GM23338 (cell line): ENCODE results near the gene SLC26A11. TPM values are rescaled to one million over a fixed set of nuclear protein-coding genes. Genes with fewer than 3 reads are reported as not detected.

Experiments used
- ATAC-seq: fragments of 200-7000 bp; cut with Tn5 transposase; 3 replicates; pipeline ENCODE4 v1.9.1; 2020
- DNase-seq: peaks from one replicate; pipeline ENCODE4 v3.0.0-alpha.2; 2015; ENCODE audit warnings: low spot score
- H2AFZ ChIP-seq: fragments of 200-600 bp; sonication (generic); 2 replicates; pipeline ENCODE4 v1.8.0; 2016; ENCODE audit warnings: antibody characterized with exemption, mild to moderate bottlenecking, moderate library complexity
- H3F3A ChIP-seq: fragments of 200-600 bp; sonication (generic); replicated peaks from 2 replicates; pipeline ENCODE4 v1.8.0; 2017; ENCODE audit warnings: antibody characterized with exemption, mixed run types, low read depth
- H3K27ac ChIP-seq: fragments of 200-600 bp; sonication (generic); 2 replicates; pipeline ENCODE4 v1.6.1; 2016; ENCODE audit warnings: low read depth
- H3K27me3 ChIP-seq: fragments of 200-600 bp; sonication (generic); 2 replicates; pipeline ENCODE4 v1.8.0; 2016; ENCODE audit warnings: mild to moderate bottlenecking, mixed run types, moderate library complexity; ENCODE audit not compliant: insufficient read depth
- H3K36me3 ChIP-seq: fragments of 200-600 bp; sonication (generic); 2 replicates; pipeline ENCODE4 v1.8.0; 2016; ENCODE audit warnings: mild to moderate bottlenecking; ENCODE audit not compliant: insufficient read depth
- H3K4me1 ChIP-seq: fragments of 200-600 bp; sonication (generic); 2 replicates; pipeline ENCODE4 v1.8.0; 2016; ENCODE audit warnings: mild to moderate bottlenecking, moderate library complexity; ENCODE audit not compliant: insufficient read depth
- H3K4me2 ChIP-seq: fragments of 200-600 bp; sonication (generic); 2 replicates; pipeline ENCODE4 v1.7.1; 2017; ENCODE audit warnings: mixed run types
- H3K4me3 ChIP-seq: fragments of 200-600 bp; sonication (generic); 2 replicates; pipeline ENCODE4 v1.6.1; 2016; ENCODE audit warnings: mixed run types
- H3K79me2 ChIP-seq: fragments of 200-600 bp; sonication (generic); replicated peaks from 2 replicates; pipeline ENCODE4 v1.8.0; 2017; ENCODE audit warnings: mild to moderate bottlenecking; ENCODE audit not compliant: insufficient read depth
- H3K9me2 ChIP-seq: fragments of 200-600 bp; sonication (generic); 2 replicates; pipeline ENCODE4 v1.8.0; 2017; ENCODE audit not compliant: insufficient read depth
- H4K20me1 ChIP-seq: fragments of 200-600 bp; sonication (generic); replicated peaks from 2 replicates; pipeline ENCODE4 v1.8.0; 2017; ENCODE audit warnings: mild to moderate bottlenecking; ENCODE audit not compliant: insufficient read depth
- H3K27ac Mint-ChIP-seq: 2 replicates; pipeline ENCODE4 v1.8.0; 2020; ENCODE audit warnings: inconsistent platforms, mild to moderate bottlenecking, moderate library complexity, mixed read lengths
- H3K27me3 Mint-ChIP-seq: 3 replicates; pipeline ENCODE4 v1.8.0; 2022; ENCODE audit warnings: low read depth, mild to moderate bottlenecking, moderate library complexity, mixed read lengths, inconsistent platforms; ENCODE audit not compliant: insufficient read depth, poor library complexity
- H3K36me3 Mint-ChIP-seq: 3 replicates; pipeline ENCODE4 v1.8.0; 2021; ENCODE audit warnings: low read depth, mild to moderate bottlenecking, inconsistent platforms, moderate library complexity, mixed read lengths
- H3K4me1 Mint-ChIP-seq: 3 replicates; pipeline ENCODE4 v1.8.0; 2020; ENCODE audit warnings: mild to moderate bottlenecking, inconsistent platforms, mixed read lengths
- H3K4me3 Mint-ChIP-seq: 3 replicates; pipeline ENCODE4 v1.8.0; 2021; ENCODE audit warnings: moderate library complexity, mild to moderate bottlenecking, inconsistent platforms, mixed read lengths
- H3K9me3 Mint-ChIP-seq: 3 replicates; pipeline ENCODE4 v1.8.0; 2020; ENCODE audit warnings: moderate library complexity, mild to moderate bottlenecking, inconsistent platforms, mixed read lengths
- JUNB ChIP-seq: IDR thresholded peaks from one replicate; pipeline ENCODE4 v1.6.1; 2016; ENCODE audit warnings: antibody characterized with exemption; ENCODE audit not compliant: unreplicated experiment
- POLR2AphosphoS5 ChIP-seq: IDR thresholded peaks from 2 replicates; pipeline ENCODE4 v1.6.1; 2016; ENCODE audit warnings: antibody characterized with exemption, low read depth
- STAT1 ChIP-seq: IDR thresholded peaks from one replicate; pipeline ENCODE4 v1.6.1; 2016; ENCODE audit warnings: antibody characterized with exemption; ENCODE audit not compliant: unreplicated experiment
- ZNF114 ChIP-seq: fragments of 250-450 bp; sonication (Bioruptor Pico); IDR thresholded peaks from 2 replicates; pipeline ENCODE4 v1.5.0; 2020; ENCODE audit warnings: mild to moderate bottlenecking, moderate library complexity
- polyA plus RNA-seq: library from polyadenylated mRNA; unstranded; fragments of >200 nt; fragmentation: Nextera tagmentation; extraction: Ambion mirVana; gene quantifications from 2 replicates; pipeline ENCODE4 v1.2.1, GENCODE V29; 2016
- total RNA-seq: library from RNA; depleted of rRNA; stranded (reverse); fragments of >200 nt; shearing (Covaris generic); gene quantifications from 2 replicates; pipeline ENCODE4 v1.2.3, GENCODE V29; 2014
- TF ChIP-seq, protein P1 (sequence below), 2 experiments: fragments of 200-600 bp in 1 of 2; sonication (generic) in 1 of 2; conservative IDR thresholded peaks; 2 replicates each; pipeline versions ENCODE4 v1.5.1 to v1.6.1; 2016 to 2017; ENCODE audit warnings: antibody characterized with exemption in 2 of 2, low read depth in 2 of 2, mild to moderate bottlenecking in 2 of 2, moderate library complexity in 1 of 2
- TF ChIP-seq, protein P2 (sequence below): IDR thresholded peaks from 2 replicates; pipeline ENCODE4 v1.6.1; 2016; ENCODE audit warnings: antibody characterized with exemption
- TF ChIP-seq, protein P3 (sequence below): IDR thresholded peaks from one replicate; pipeline ENCODE4 v1.6.1; 2018; ENCODE audit warnings: antibody characterized with exemption; ENCODE audit not compliant: unreplicated experiment
- TF ChIP-seq, protein P4 (sequence below): fragments of 250-450 bp; sonication (Bioruptor Pico); IDR thresholded peaks from 2 replicates; pipeline ENCODE4 v1.5.0; 2020; ENCODE audit warnings: mild to moderate bottlenecking, moderate library complexity

SLC26A11 gene
- total and polyA plus RNA-seq, 2 experiments from 2014 or later: 10.9 to 23.0 TPM

DNA sequence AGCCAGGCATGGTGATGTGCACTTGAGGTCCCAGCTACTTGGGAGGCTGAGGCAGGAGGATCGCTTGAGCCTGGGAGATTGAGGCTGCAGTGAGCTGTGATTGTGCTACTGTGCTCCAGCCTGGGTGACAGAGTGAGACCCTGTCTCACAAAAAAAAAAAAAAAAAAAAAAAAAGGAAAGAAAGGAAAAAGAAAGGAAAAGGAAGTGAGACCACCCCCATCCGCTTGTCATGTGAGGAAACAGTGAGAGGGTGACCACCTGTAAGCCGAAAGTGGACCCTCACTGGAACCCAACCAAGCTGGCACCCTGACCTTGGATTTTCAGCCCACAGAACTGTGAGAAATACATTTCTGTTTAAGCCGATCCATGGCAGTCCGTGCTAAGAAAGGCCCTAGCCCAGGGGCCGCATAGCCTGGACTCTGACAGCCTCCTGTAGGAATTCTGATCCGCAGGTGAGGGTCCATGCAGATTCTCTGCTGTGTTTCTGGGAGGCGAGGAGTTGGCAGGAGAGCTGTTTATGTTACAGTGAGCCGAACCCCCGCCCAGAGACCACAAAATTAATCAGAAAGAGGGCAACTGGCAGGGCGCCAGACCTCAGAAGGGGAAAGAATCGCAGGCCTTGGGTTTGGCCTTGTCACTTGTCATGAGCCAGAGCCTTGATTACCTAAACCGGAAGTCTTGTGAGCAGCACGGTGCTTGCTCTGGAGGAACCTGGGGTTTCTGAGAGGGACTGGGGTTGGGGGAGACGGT, 1.0 kb upstream of the SLC26A11 start:
- peaks cover 7% of the 10 kb centered on the region for H3K27me3 Mint-ChIP-seq
- Histone ChIP-seq H3K4me1 (0 out of 2 replicates have a peak, but pooled peaks cover 3% of the 10 kb centered on the region), H3K9me2 (no peaks in the 10 kb centered on the region), H3K4me2 (peak overlapping the region; percentile 97), H3K4me3 (peak overlapping the region; percentile 93), H4K20me1 (no peaks in the 10 kb centered on the region), H3K27ac (no peak overlapping the region), H3F3A (peaks cover 7% of the 10 kb centered on the region; the same call in 1 of the 2 replicates), H3K27me3 (no peaks in the 10 kb centered on the region), H3K79me2 (peaks cover 7% of the 10 kb centered on the region; the same call in 1 of the 2 replicates), H3K36me3 (no peaks in the 10 kb centered on the region), H2AFZ (peak overlapping the region; percentile 94)
- no peak for TF ChIP-seq JUNB
- TF ChIP-seq, protein P1, sequence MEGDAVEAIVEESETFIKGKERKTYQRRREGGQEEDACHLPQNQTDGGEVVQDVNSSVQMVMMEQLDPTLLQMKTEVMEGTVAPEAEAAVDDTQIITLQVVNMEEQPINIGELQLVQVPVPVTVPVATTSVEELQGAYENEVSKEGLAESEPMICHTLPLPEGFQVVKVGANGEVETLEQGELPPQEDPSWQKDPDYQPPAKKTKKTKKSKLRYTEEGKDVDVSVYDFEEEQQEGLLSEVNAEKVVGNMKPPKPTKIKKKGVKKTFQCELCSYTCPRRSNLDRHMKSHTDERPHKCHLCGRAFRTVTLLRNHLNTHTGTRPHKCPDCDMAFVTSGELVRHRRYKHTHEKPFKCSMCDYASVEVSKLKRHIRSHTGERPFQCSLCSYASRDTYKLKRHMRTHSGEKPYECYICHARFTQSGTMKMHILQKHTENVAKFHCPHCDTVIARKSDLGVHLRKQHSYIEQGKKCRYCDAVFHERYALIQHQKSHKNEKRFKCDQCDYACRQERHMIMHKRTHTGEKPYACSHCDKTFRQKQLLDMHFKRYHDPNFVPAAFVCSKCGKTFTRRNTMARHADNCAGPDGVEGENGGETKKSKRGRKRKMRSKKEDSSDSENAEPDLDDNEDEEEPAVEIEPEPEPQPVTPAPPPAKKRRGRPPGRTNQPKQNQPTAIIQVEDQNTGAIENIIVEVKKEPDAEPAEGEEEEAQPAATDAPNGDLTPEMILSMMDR (conservative IDR thresholded peaks at IDR 0.05; ENCODE audit: low read depth in 2 of 2): no peak
- TF ChIP-seq STAT1: no peak
- TF ChIP-seq, protein P2, sequence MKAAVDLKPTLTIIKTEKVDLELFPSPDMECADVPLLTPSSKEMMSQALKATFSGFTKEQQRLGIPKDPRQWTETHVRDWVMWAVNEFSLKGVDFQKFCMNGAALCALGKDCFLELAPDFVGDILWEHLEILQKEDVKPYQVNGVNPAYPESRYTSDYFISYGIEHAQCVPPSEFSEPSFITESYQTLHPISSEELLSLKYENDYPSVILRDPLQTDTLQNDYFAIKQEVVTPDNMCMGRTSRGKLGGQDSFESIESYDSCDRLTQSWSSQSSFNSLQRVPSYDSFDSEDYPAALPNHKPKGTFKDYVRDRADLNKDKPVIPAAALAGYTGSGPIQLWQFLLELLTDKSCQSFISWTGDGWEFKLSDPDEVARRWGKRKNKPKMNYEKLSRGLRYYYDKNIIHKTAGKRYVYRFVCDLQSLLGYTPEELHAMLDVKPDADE: no peak
- TF ChIP-seq, protein P3, sequence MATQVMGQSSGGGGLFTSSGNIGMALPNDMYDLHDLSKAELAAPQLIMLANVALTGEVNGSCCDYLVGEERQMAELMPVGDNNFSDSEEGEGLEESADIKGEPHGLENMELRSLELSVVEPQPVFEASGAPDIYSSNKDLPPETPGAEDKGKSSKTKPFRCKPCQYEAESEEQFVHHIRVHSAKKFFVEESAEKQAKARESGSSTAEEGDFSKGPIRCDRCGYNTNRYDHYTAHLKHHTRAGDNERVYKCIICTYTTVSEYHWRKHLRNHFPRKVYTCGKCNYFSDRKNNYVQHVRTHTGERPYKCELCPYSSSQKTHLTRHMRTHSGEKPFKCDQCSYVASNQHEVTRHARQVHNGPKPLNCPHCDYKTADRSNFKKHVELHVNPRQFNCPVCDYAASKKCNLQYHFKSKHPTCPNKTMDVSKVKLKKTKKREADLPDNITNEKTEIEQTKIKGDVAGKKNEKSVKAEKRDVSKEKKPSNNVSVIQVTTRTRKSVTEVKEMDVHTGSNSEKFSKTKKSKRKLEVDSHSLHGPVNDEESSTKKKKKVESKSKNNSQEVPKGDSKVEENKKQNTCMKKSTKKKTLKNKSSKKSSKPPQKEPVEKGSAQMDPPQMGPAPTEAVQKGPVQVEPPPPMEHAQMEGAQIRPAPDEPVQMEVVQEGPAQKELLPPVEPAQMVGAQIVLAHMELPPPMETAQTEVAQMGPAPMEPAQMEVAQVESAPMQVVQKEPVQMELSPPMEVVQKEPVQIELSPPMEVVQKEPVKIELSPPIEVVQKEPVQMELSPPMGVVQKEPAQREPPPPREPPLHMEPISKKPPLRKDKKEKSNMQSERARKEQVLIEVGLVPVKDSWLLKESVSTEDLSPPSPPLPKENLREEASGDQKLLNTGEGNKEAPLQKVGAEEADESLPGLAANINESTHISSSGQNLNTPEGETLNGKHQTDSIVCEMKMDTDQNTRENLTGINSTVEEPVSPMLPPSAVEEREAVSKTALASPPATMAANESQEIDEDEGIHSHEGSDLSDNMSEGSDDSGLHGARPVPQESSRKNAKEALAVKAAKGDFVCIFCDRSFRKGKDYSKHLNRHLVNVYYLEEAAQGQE: no peak
- TF ChIP-seq POLR2AphosphoS5: no peak
- no peak for TF ChIP-seq ZNF114
- TF ChIP-seq, protein P4, sequence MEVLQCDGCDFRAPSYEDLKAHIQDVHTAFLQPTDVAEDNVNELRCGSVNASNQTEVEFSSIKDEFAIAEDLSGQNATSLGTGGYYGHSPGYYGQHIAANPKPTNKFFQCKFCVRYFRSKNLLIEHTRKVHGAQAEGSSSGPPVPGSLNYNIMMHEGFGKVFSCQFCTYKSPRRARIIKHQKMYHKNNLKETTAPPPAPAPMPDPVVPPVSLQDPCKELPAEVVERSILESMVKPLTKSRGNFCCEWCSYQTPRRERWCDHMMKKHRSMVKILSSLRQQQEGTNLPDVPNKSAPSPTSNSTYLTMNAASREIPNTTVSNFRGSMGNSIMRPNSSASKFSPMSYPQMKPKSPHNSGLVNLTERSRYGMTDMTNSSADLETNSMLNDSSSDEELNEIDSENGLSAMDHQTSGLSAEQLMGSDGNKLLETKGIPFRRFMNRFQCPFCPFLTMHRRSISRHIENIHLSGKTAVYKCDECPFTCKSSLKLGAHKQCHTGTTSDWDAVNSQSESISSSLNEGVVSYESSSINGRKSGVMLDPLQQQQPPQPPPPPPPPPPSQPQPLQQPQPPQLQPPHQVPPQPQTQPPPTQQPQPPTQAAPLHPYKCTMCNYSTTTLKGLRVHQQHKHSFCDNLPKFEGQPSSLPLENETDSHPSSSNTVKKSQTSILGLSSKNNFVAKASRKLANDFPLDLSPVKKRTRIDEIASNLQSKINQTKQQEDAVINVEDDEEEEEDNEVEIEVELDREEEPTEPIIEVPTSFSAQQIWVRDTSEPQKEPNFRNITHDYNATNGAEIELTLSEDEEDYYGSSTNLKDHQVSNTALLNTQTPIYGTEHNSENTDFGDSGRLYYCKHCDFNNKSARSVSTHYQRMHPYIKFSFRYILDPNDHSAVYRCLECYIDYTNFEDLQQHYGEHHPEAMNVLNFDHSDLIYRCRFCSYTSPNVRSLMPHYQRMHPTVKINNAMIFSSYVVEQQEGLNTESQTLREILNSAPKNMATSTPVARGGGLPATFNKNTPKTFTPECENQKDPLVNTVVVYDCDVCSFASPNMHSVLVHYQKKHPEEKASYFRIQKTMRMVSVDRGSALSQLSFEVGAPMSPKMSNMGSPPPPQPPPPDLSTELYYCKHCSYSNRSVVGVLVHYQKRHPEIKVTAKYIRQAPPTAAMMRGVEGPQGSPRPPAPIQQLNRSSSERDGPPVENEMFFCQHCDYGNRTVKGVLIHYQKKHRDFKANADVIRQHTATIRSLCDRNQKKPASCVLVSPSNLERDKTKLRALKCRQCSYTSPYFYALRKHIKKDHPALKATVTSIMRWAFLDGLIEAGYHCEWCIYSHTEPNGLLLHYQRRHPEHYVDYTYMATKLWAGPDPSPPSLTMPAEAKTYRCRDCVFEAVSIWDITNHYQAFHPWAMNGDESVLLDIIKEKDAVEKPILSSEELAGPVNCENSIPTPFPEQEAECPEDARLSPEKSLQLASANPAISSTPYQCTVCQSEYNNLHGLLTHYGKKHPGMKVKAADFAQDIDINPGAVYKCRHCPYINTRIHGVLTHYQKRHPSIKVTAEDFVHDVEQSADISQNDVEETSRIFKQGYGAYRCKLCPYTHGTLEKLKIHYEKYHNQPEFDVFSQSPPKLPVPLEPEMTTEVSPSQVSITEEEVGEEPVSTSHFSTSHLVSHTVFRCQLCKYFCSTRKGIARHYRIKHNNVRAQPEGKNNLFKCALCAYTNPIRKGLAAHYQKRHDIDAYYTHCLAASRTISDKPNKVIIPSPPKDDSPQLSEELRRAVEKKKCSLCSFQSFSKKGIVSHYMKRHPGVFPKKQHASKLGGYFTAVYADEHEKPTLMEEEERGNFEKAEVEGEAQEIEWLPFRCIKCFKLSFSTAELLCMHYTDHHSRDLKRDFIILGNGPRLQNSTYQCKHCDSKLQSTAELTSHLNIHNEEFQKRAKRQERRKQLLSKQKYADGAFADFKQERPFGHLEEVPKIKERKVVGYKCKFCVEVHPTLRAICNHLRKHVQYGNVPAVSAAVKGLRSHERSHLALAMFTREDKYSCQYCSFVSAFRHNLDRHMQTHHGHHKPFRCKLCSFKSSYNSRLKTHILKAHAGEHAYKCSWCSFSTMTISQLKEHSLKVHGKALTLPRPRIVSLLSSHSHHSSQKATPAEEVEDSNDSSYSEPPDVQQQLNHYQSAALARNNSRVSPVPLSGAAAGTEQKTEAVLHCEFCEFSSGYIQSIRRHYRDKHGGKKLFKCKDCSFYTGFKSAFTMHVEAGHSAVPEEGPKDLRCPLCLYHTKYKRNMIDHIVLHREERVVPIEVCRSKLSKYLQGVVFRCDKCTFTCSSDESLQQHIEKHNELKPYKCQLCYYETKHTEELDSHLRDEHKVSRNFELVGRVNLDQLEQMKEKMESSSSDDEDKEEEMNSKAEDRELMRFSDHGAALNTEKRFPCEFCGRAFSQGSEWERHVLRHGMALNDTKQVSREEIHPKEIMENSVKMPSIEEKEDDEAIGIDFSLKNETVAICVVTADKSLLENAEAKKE (CRISPR knock-in tag): no peak
- peak; percentile 33 for DNase-seq
- peak overlapping the region; percentile 52; the same call in 1 of the 2 replicates for H3K27ac Mint-ChIP-seq
- H3K4me3 Mint-ChIP-seq: peak overlapping the region; percentile 94
- peaks cover 27% of the 10 kb centered on the region for H3K36me3 Mint-ChIP-seq
- H3K4me1 Mint-ChIP-seq: peaks cover 11% of the 10 kb centered on the region
- peak; percentile 13 for ATAC-seq
- no peaks in the 10 kb centered on the region; the same call in 2 of the 3 replicates for H3K9me3 Mint-ChIP-seq
